ENCODE results near the gene SNAPC1. TPM values are rescaled to one million over a fixed set of nuclear protein-coding genes. Genes with fewer than 3 reads are reported as not detected.
A peak's percentile ranks its signal among the peaks of the same experiment; 100 is the strongest.

SNAPC1 gene
- polyA plus RNA-seq, 2 of the 4 experiments (the other 2 are of a cell fraction): 22.8 to 30.5 TPM

DNA sequence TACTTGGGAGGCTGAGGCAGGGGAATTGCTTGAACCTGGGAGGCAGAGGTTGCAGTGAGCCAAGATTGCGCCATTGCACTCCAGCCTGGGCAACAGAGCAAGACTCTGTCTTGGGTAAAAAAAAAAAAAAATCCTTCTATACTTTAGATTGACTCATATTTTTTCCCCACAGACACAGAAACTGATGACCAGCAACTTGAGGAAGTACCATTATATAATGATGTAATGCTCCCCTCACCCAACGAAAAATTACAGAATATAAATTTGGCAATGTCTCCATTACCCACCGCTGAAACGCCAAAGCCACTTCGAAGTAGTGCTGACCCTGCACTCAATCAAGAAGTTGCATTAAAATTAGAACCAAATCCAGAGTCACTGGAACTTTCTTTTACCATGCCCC is 24.3 kb upstream of the SNAPC1 start (continued):
- TF ChIP-seq HMGXB4 (CRISPR knock-in tag; IDR thresholded peaks at IDR 0.05; ENCODE audit: borderline replicate concordance): no peak
- 0 out of 4 replicates have a peak, but pooled peaks of 1 of the 2 experiments have one; percentile 12 for TF ChIP-seq CEBPB (IDR thresholded peaks at IDR 0.05)
- no peak for TF ChIP-seq ZFP36 (IDR thresholded peaks at IDR 0.05; ENCODE audit: borderline replicate concordance, partially characterized antibody)
- TF ChIP-seq FOXS1 (CRISPR knock-in tag; IDR thresholded peaks at IDR 0.05): no peak
- TF ChIP-seq RFX5 (IDR thresholded peaks at IDR 0.05): peak; percentile 71
- TF ChIP-seq PHF8 (IDR thresholded peaks at IDR 0.05; ENCODE audit: borderline replicate concordance, low read depth): no peak

DNA sequence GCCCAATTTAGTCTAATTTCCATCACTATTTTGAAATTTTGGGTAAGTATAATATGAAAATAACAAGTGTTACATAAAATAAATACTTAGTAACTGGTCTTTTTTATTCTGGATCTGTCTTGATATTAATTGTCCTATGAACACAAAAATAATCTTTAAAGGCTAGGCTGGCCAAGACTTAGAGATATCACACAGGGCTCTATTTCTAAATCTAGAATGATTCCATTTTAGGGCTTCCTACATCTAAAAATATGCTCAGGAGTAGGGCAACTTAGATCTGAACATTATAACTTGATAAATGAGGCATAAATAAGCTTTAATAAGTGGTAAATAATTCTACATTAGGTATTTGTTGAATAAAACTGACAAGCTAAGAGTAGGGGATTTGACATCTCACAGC is 23.1 kb upstream of the SNAPC1 start:
- CTCF ChIA-PET: interaction anchor here (0.9 to 2.5 kb wide), 4 partner anchors 192 to 278 kb away, joined by 3 to 8 read pairs (median 3); no protein-coding TSS in a partner anchor
- TF ChIP-seq JUNB (IDR thresholded peaks at IDR 0.05) (no peak), FOXS1 (CRISPR knock-in tag; IDR thresholded peaks at IDR 0.05) (no peak), FOSL2 (IDR thresholded peaks at IDR 0.05) (no peak), FOSL2 (CRISPR knock-in tag; IDR thresholded peaks at IDR 0.05) (no peak), HOXB5 (CRISPR knock-in tag; IDR thresholded peaks at IDR 0.05) (no peak), CBX2 (IDR thresholded peaks at IDR 0.05; ENCODE audit: borderline replicate concordance, low read depth) (no peak), EHF (CRISPR knock-in tag; IDR thresholded peaks at IDR 0.05) (no peak), HMGXB4 (CRISPR knock-in tag; IDR thresholded peaks at IDR 0.05; ENCODE audit: borderline replicate concordance) (no peak)
- TF ChIP-seq, protein P1, sequence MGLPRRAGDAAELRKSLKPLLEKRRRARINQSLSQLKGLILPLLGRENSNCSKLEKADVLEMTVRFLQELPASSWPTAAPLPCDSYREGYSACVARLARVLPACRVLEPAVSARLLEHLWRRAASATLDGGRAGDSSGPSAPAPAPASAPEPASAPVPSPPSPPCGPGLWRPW (IDR thresholded peaks at IDR 0.05): no peak
- TF ChIP-seq, protein P2, sequence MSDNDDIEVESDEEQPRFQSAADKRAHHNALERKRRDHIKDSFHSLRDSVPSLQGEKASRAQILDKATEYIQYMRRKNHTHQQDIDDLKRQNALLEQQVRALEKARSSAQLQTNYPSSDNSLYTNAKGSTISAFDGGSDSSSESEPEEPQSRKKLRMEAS (IDR thresholded peaks at IDR 0.05): no peak
- TF ChIP-seq, protein P3, sequence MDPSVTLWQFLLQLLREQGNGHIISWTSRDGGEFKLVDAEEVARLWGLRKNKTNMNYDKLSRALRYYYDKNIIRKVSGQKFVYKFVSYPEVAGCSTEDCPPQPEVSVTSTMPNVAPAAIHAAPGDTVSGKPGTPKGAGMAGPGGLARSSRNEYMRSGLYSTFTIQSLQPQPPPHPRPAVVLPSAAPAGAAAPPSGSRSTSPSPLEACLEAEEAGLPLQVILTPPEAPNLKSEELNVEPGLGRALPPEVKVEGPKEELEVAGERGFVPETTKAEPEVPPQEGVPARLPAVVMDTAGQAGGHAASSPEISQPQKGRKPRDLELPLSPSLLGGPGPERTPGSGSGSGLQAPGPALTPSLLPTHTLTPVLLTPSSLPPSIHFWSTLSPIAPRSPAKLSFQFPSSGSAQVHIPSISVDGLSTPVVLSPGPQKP (IDR thresholded peaks at IDR 0.05; ENCODE audit: low read depth, low read length): no peak
- POLR2A ChIA-PET: interaction anchor here (0.8 to 1.6 kb wide), 3 partner anchors 10 to 44 kb away, joined by 3 to 5 read pairs (median 4); partner anchors contain the start of genes HIF1A and SNAPC1

DNA sequence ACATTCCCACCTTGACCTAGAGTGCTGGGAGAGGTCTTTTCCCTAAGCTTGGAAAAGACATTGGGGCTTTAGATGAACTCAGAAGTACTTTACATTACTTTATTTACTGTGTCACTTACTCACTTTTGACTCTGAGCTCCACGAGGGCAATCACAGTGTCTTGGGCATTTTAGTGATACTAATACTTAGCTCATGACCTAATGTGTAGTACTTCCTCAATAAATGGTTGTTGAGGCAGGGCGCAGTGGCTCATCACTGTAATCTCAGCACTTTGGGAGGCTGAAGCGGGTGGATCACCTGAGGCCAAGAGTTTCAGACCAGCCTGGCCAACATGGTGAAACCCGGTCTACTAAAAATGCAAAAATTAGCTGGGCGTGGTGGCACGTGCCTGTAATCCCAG is 19.8 kb upstream of the SNAPC1 start:
- Histone ChIP-seq H3K9me3 (no peaks in the 10 kb centered on the region), H3K4me2 (no peak overlapping the region), H3K27ac (0 out of 6 replicates have a peak overlapping the region, but pooled peaks of 1 of the 2 experiments have one; percentile 28), H3K4me1 (peaks cover 27% of the 10 kb centered on the region), H3K4me3 (no peak overlapping the region)
- DNase-seq (ENCODE audit: low read depth in 1 of 2, low spot score in 1 of 2) (no peak), FAIRE-seq (no peak), ATAC-seq (no peak)
- CTCF ChIA-PET: interaction anchor here (0.9 to 3.2 kb wide), 7 partner anchors 11 to 267 kb away, joined by 3 to 10 read pairs (median 4); no protein-coding TSS in a partner anchor
- POLR2A ChIA-PET: interaction anchor here (0.6 to 1.3 kb wide), 2 partner anchors 20 to 154 kb away, joined by 4 to 5 read pairs; partner anchors contain the start of gene SNAPC1
- 0 out of 2 replicates have a peak, but pooled peaks have one; percentile 27 for TF ChIP-seq RARB (CRISPR knock-in tag; IDR thresholded peaks at IDR 0.05)
- TF ChIP-seq, protein P4, sequence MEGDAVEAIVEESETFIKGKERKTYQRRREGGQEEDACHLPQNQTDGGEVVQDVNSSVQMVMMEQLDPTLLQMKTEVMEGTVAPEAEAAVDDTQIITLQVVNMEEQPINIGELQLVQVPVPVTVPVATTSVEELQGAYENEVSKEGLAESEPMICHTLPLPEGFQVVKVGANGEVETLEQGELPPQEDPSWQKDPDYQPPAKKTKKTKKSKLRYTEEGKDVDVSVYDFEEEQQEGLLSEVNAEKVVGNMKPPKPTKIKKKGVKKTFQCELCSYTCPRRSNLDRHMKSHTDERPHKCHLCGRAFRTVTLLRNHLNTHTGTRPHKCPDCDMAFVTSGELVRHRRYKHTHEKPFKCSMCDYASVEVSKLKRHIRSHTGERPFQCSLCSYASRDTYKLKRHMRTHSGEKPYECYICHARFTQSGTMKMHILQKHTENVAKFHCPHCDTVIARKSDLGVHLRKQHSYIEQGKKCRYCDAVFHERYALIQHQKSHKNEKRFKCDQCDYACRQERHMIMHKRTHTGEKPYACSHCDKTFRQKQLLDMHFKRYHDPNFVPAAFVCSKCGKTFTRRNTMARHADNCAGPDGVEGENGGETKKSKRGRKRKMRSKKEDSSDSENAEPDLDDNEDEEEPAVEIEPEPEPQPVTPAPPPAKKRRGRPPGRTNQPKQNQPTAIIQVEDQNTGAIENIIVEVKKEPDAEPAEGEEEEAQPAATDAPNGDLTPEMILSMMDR (IDR thresholded peaks at IDR 0.05): no peak
- 84% methylated on average over 6 of the region's 6 CpGs for WGBS (ENCODE audit: missing lambda C conversion rate)

More for the DNA sequence above, 23.1 kb upstream of the SNAPC1 start:
- FAIRE-seq: no peak
- no peak overlapping the region for H3K27ac ChIP-seq
- peaks cover 48% of the 10 kb centered on the region for H3K4me1 ChIP-seq
- no peak for ATAC-seq
- H3K4me2 ChIP-seq: no peak overlapping the region
- no peaks in the 10 kb centered on the region for H3K9me3 ChIP-seq
- DNase-seq (ENCODE audit: low read depth in 1 of 2, low spot score in 1 of 2): no peak
- H3K4me3 ChIP-seq: no peak overlapping the region
